ENCODE results near the gene FAM200A. TPM values are rescaled to one million over a fixed set of nuclear protein-coding genes. Genes with fewer than 3 reads are reported as not detected.
A peak's percentile ranks its signal among the peaks of the same experiment; 100 is the strongest.
"Not testable (repeated sequence)": the region's sequence is repeated elsewhere in the genome, so short reads cannot be mapped to it uniquely, and the experiment has no call there.

The FAM200A gene
- total and polyA plus RNA-seq, 2 donors from 2014 or later: 6.8 to 6.9 TPM

DNA sequence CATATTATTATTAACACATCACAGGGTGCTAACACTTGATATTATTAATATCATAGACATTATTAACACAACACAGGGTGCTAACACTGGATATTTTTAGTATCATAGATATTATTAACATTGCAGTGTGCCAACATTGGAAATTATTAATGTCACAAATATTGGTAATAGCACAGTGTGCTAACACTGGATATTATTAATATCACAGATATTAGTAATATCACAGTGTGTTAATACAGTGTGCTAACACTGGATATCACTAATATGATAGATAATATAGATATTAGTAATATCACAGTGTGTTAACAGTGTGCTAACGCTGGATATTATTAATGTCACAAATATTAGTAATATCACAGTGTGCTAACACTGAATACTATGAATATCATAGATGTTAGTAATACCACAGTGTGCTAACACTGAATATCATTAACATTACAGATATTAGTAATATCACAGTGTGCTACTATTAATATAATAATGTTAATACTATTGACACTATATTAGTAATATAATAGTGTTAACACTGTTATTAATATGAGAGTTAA, 44.6 kb upstream of the FAM200A start:
- intact Hi-C loops (cut with DNase I): no loop called here
- FAIRE-seq: peak; percentile 64

DNA sequence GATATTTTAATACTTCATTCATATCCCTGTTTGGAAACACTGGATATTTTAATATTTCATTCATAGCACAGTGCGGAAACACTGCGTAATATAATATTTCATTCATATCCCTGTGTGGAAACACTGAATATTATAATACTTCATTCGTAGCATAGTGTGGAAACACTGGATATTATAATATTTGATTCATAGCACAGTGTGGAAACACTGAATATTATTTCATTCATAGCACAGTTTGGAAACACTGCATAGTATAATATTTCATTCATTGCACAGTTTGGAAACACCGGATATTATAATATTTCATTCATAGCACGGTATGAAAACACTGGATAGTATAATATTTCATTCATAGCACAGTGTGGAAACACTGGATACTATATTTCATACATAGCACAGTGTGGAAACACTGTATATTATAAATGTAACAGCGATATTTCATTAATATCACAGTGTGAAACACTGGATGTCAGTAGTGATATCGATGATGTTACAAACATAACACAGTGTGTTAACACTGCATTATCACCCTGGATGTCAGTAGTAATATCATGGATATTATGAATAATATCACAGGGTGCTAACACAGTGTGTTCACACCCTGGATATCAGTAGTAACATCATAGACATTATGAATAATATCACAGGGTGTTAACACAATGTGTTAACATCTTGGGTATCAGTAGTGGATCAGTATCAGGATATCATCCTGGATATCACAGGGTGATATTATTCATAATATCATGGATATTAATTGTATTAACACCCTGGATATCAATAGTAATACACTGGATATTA, 43.2 kb upstream of the FAM200A start:
- no peak for FAIRE-seq

More for the DNA sequence above, 44.6 kb upstream of the FAM200A start:
- Histone ChIP-seq H3K27me3 (ENCODE audit: control insufficient read depth, insufficient read depth, low read length) (no peaks in the 10 kb centered on the region), H3K36me3 (ENCODE audit: control insufficient read depth in 2 of 3, insufficient read depth in 3 of 3, low read length in 3 of 3) (no peaks in the 10 kb centered on the region), H3K9ac (ENCODE audit: low read length in 3 of 3) (no peak overlapping the region), H3K9me3 (ENCODE audit: control insufficient read depth in 2 of 3, insufficient read depth in 1 of 3, low read length in 3 of 3) (no peaks in the 10 kb centered on the region), H3K27ac (ENCODE audit: low read depth in 2 of 2, low read length in 2 of 2) (no peak overlapping the region), H3K4me1 (ENCODE audit: control insufficient read depth in 2 of 3, insufficient read depth in 2 of 3, low read depth in 1 of 3, low read length in 3 of 3) (no peaks in the 10 kb centered on the region), H3K4me3 (ENCODE audit: low read length in 3 of 3) (no peak overlapping the region)
- TF ChIP-seq, protein P1, sequence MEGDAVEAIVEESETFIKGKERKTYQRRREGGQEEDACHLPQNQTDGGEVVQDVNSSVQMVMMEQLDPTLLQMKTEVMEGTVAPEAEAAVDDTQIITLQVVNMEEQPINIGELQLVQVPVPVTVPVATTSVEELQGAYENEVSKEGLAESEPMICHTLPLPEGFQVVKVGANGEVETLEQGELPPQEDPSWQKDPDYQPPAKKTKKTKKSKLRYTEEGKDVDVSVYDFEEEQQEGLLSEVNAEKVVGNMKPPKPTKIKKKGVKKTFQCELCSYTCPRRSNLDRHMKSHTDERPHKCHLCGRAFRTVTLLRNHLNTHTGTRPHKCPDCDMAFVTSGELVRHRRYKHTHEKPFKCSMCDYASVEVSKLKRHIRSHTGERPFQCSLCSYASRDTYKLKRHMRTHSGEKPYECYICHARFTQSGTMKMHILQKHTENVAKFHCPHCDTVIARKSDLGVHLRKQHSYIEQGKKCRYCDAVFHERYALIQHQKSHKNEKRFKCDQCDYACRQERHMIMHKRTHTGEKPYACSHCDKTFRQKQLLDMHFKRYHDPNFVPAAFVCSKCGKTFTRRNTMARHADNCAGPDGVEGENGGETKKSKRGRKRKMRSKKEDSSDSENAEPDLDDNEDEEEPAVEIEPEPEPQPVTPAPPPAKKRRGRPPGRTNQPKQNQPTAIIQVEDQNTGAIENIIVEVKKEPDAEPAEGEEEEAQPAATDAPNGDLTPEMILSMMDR (IDR thresholded peaks at IDR 0.05; ENCODE audit: borderline replicate concordance, extremely low read depth, insufficient read depth): no peak
- DNase-seq: no peak

DNA sequence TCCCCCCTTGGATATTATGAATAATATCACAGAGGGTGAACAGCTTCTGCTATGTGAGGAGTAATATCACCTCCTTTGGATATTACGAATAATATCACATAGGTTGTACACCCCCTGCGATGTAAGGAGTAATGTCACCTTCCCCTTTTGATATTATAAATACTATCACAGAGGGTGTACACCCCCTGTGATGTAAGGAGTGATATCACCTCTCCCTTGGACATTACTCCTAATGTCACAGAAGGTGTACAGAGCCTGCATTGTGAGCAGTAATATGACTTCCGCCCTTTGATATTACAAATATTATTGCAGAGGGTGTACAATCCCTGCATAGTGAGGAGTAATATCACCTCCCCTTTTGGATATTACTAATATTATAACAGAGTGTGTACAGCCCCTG, 37.0 kb upstream of the FAM200A start:
- TF ChIP-seq, protein P1 (IDR thresholded peaks at IDR 0.05; ENCODE audit: borderline replicate concordance, extremely low read depth, insufficient read depth): no peak
- H3K4me1 ChIP-seq (ENCODE audit: control insufficient read depth in 2 of 3, insufficient read depth in 2 of 3, low read depth in 1 of 3, low read length in 3 of 3): no peaks in the 10 kb centered on the region
- H3K4me3 ChIP-seq (ENCODE audit: low read length in 3 of 3): no peak overlapping the region
- intact Hi-C loops (cut with DNase I): no loop called here
- no peaks in the 10 kb centered on the region for H3K36me3 ChIP-seq (ENCODE audit: control insufficient read depth in 2 of 3, insufficient read depth in 3 of 3, low read length in 3 of 3)
- no peaks in the 10 kb centered on the region for H3K27me3 ChIP-seq (ENCODE audit: control insufficient read depth, insufficient read depth, low read length)
- H3K9me3 ChIP-seq (ENCODE audit: control insufficient read depth in 2 of 3, insufficient read depth in 1 of 3, low read length in 3 of 3): no peaks in the 10 kb centered on the region
- no peak overlapping the region for H3K9ac ChIP-seq (ENCODE audit: low read length in 3 of 3)
- H3K27ac ChIP-seq (ENCODE audit: low read depth in 2 of 2, low read length in 2 of 2): no peak overlapping the region
- no peak for FAIRE-seq
- DNase-seq: no peak

More for the DNA sequence above, 43.2 kb upstream of the FAM200A start:
- TF ChIP-seq, protein P1 (IDR thresholded peaks at IDR 0.05; ENCODE audit: borderline replicate concordance, extremely low read depth, insufficient read depth): no peak
- intact Hi-C loops (cut with DNase I): no loop called here
- Histone ChIP-seq H3K27me3 (ENCODE audit: control insufficient read depth, insufficient read depth, low read length) (no peaks in the 10 kb centered on the region), H3K4me3 (ENCODE audit: low read length in 3 of 3) (no peak overlapping the region), H3K9me3 (ENCODE audit: control insufficient read depth in 2 of 3, insufficient read depth in 1 of 3, low read length in 3 of 3) (no peaks in the 10 kb centered on the region), H3K27ac (ENCODE audit: low read depth in 2 of 2, low read length in 2 of 2) (no peak overlapping the region), H3K4me1 (ENCODE audit: control insufficient read depth in 2 of 3, insufficient read depth in 2 of 3, low read depth in 1 of 3, low read length in 3 of 3) (no peaks in the 10 kb centered on the region), H3K36me3 (ENCODE audit: control insufficient read depth in 2 of 3, insufficient read depth in 3 of 3, low read length in 3 of 3) (no peaks in the 10 kb centered on the region), H3K9ac (ENCODE audit: low read length in 3 of 3) (no peak overlapping the region)
- DNase-seq: no peak

GRCh38 chr7:99580778-99581332, 28.9 kb upstream of the FAM200A start:
- intact Hi-C loops (cut with DNase I); H3K27ac ChIP-seq (ENCODE audit: low read depth in 2 of 2, low read length in 2 of 2); FAIRE-seq; H3K36me3 ChIP-seq (ENCODE audit: control insufficient read depth in 2 of 3, insufficient read depth in 3 of 3, low read length in 3 of 3); H3K27me3 ChIP-seq (ENCODE audit: control insufficient read depth, insufficient read depth, low read length); DNase-seq; H3K9me3 ChIP-seq (ENCODE audit: control insufficient read depth in 2 of 3, insufficient read depth in 1 of 3, low read length in 3 of 3): not testable (repeated sequence)
- H3K9ac ChIP-seq (ENCODE audit: low read length in 3 of 3): peak overlapping the region; percentile 26 to 73 (median 68)
- H3K4me1 ChIP-seq (ENCODE audit: control insufficient read depth in 2 of 3, insufficient read depth in 2 of 3, low read depth in 1 of 3, low read length in 3 of 3): peaks cover 0 to 10% (median 5%) of the 10 kb centered on the region in 3 donors
- peak overlapping the region; percentile 74 to 76 (median 76) for H3K4me3 ChIP-seq (ENCODE audit: low read length in 3 of 3)

All from kidney (tissue), 14 donors.